HG02938 (cell line): ENCODE measurements around the gene PPP2R5D.

Source experiments
- ATAC-seq: cut with Tn5 transposase; IDR thresholded peaks from one replicate; pipeline ENCODE4 v1.9.1; 2021; ENCODE audit warnings: mild to moderate bottlenecking, moderate library complexity; ENCODE audit not compliant: unreplicated experiment

Gene PPP2R5D

GRCh38 chr6:43053545-43054205, 69.3 kb downstream of the PPP2R5D start, which contains the start of gene CUL7:
TSS of gene CUL7 (minus strand) at chr6:43053851. CDS start at chr6:43052788, 1,063 bp downstream.
- peak; percentile 66 for ATAC-seq

GRCh38 chr6:43054206-43054943, 70.0 kb downstream of the PPP2R5D start:
- no peak for ATAC-seq

DNA sequence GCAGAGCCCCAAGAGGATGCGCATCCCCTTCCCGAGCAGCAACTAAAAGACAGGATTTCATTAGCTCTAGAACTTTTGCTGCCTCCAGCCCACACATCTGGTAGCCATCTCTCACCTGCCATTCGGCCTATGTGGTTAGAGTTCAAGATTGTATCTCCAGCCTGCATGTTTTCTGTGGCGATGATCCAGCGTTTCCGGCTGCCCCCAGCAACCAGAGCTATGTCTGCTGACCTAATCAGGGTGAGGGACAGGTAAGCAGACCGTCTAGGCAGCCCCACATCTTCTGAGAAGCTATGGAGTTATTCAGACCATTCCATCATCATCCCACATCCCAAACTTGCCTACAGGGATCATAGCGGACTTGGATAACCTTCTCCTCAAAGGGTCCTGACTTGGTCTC, 71.6 kb downstream of the PPP2R5D start:
- no peak for ATAC-seq

DNA sequence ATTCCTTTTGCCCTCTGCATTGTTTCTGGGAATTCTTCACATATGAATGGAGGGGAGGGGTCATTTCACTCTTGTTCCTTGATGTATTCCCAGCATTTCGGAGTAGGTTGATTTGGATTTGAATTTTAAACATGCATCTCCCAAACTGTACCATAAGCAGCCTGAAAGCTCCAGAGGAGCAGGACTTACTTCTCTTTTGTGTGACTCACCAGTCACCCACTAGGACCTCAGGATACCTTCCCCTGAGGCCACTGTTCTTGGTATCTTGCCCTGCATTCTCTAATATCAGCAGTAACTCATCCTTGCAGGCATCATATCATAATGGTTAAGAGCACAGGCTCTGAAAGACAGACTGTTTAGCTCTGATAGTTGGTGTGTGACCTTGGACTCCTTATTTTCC, 74.2 kb downstream of the PPP2R5D start:
- no peak for ATAC-seq

DNA sequence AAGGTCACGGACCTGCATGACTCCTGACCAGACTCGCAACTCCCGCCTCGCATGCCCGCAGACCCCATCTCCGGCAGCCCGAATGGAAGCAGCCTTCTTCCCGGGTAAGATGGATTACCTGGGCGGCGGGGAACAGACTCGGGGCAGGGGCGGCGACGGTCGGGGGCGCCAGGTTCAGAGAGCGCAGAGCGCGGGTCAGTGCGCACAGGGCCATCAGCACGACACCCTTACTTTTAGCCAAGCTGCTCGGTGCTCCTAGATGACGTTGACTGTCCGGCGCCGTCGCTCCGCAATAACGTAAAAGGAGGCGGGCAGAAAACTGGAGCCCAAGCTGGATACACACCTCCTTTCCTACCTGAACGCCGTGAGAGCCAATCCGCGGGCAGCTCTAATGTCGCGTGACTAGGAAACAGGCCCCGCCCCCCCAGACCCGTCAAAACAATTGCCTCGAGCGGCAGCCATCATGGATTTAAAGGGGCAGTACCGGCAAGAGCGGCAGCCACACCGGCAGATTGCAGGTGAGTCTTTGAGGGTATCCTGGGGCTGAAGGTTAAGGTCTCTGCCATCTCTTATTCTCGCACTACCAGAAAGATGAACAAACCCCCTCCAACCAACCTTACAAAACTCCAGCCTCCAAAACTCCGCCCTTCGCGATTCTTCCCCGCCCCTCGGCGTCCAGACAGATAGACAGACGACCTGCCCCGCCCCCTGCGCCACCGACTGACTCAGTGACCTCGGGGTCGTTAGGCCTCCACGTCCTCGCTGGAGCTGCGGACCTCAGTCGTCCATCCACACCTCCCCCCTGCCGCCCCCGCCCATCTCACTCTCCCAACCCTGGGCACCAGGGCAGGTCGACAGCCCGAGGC, 75.0 kb downstream of the PPP2R5D start, which contains the start of the genes KLC4 and MRPL2:
Gene KLC4 (plus strand): TSS at position 464 of the 866 bp plus-strand sequence. CDS start 1,705 bp downstream, outside the sequence.
Gene MRPL2 (minus strand): TSS at position 267 of the 866 bp plus-strand sequence. CDS start 53 bp downstream, at position 214.
- peak; percentile 89 for ATAC-seq

DNA sequence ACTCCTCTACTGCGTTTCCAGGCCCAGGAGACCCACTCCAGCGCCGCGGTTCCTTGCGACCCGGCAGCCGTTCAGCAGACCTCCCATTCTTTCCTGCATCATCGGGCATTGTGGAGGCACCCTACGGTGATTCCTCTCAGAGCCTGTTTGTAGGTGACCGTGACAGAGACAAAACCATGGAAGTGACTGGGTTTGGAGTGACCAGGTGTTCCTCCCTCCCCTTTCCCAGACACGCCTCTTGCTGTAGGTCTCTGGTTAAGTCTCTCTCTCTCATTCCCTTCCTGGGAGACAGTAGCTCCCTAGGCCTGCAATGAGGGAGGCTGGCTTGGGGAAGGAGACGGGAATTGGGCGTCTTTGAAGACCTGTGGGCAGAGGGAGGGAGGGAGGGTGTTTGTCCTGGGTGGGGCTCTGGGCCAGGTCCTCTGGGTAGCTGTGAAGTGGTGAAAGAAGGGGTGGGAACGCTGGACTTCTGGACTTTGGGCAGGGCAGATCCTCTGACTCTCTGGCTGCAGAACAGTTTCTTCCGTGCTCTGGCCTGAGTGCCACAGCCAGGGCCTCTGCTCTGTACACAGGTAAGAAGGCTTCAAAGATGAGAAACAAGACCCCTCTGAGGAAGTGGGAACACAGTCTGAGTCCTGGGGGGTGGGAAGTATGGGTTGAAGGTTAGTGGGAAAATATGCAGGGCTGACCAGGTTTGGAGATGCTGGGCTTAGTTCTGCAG, 75.8 kb downstream of the PPP2R5D start:
- ATAC-seq: no peak

GRCh38 chr6:43060755-43061633, 76.6 kb downstream of the PPP2R5D start:
- ATAC-seq: no peak

- ATAC-seq: no peak
These were observed 77.5 kb downstream of the PPP2R5D start for GRCh38 chr6:43061861-43062260.
